Psoas muscle (tissue), 8 donors: ENCODE measurements around the gene MET. TPM values are rescaled to one million over a fixed set of nuclear protein-coding genes. Genes with fewer than 3 reads are reported as not detected.

ENCODE experiments used
- ATAC-seq, 4 donors: fragments of 200-7000 bp; cut with Tn5 transposase; one replicate each; pipeline ENCODE4 v1.9.1; 2020; ENCODE audit warnings: moderate library complexity in 3 of 4, mild to moderate bottlenecking in 2 of 4
- DNase-seq, 2 donors: peaks; one replicate each; pipeline ENCODE4 v3.0.0-alpha.2; 2020
- H3K27ac ChIP-seq: fragments of 200-600 bp; one replicate; pipeline ENCODE4 v1.8.0; 2022
- H3K27me3 ChIP-seq, 3 donors: fragments of 200-600 bp in 1 of 3; one replicate each; pipeline versions ENCODE4 v1.6.1 to v1.8.0; 2013 to 2022; ENCODE audit warnings: low read length in 2 of 3, mild to moderate bottlenecking in 2 of 3, moderate library complexity in 1 of 3; ENCODE audit not compliant: insufficient read depth in 3 of 3
- H3K36me3 ChIP-seq, 2 donors: fragments of 200-600 bp in 1 of 2; one replicate each; pipeline versions ENCODE4 v1.6.1 to v1.8.0; 2013 to 2022; ENCODE audit warnings: low read depth in 1 of 2, mild to moderate bottlenecking in 1 of 2, moderate library complexity in 1 of 2; ENCODE audit not compliant: insufficient read depth in 1 of 2
- H3K4me1 ChIP-seq: fragments of 200-600 bp; one replicate; pipeline ENCODE4 v1.8.0; 2022
- H3K4me3 ChIP-seq: fragments of 200-600 bp; one replicate; pipeline ENCODE4 v1.8.0; 2022; ENCODE audit warnings: mild to moderate bottlenecking
- H3K9me3 ChIP-seq: fragments of 200-600 bp; one replicate; pipeline ENCODE4 v1.8.0; 2022
- WGBS, 3 donors: extraction: QIAGEN DNeasy Blood & Tissue Kit; methylation state at CpG; one replicate each; pipeline versions ENCODE4 v1.1.6 to v1.1.7; 2013; 5-methylcytosine and 5-hydroxymethylcytosine counted together
- intact Hi-C, 2 donors: fragments of 100-400 bp; cut with DNase I; formaldehyde crosslinking; loops; one replicate each; pipeline versions ENCODE4 v1.11.0 to v1.14.2; 2022
- polyA plus RNA-seq, 3 donors: library from polyadenylated mRNA; stranded (reverse); fragments of 200-250 nt; gene quantifications; one replicate each; pipeline ENCODE4 v1.2.3, GENCODE V29; 2013
- total RNA-seq, 4 donors: library from RNA; stranded (reverse); fragmentation: NEBNext Ultra II Directional in 2 of 4; extraction: Animal tissue kit (Norgen Biotek cat#: 25700) in 2 of 4; gene quantifications; one replicate each; pipeline versions ENCODE4 v1.2.1 to v1.2.4, GENCODE V29; 2021 to 2023
- TF ChIP-seq, protein P1 (sequence below): fragments of 200-600 bp; IDR thresholded peaks from one replicate; pipeline ENCODE4 v1.8.0; 2022; ENCODE audit warnings: antibody characterized with exemption
- donor health status: healthy with polysubstance abuse.
- donor health status: DM: no; HTN: no; CAD: no; lungs with moderate emphysema.
- donor health status: Bipolar disorder and iron deficiency.
- donor health status: healthy.
- donor health status: DM: yes; HTN: yes; CAD: no.
- donor health status: DM: no; HTN: no; CAD: no.
- donor health status: DM: no; HTN: no; CAD: no.
- donor health status: DM: yes; HTN: yes; CAD: no.

MET gene
- total and polyA plus RNA-seq, 7 donors: 5.9 to 84.1 (median 23.2) TPM

DNA sequence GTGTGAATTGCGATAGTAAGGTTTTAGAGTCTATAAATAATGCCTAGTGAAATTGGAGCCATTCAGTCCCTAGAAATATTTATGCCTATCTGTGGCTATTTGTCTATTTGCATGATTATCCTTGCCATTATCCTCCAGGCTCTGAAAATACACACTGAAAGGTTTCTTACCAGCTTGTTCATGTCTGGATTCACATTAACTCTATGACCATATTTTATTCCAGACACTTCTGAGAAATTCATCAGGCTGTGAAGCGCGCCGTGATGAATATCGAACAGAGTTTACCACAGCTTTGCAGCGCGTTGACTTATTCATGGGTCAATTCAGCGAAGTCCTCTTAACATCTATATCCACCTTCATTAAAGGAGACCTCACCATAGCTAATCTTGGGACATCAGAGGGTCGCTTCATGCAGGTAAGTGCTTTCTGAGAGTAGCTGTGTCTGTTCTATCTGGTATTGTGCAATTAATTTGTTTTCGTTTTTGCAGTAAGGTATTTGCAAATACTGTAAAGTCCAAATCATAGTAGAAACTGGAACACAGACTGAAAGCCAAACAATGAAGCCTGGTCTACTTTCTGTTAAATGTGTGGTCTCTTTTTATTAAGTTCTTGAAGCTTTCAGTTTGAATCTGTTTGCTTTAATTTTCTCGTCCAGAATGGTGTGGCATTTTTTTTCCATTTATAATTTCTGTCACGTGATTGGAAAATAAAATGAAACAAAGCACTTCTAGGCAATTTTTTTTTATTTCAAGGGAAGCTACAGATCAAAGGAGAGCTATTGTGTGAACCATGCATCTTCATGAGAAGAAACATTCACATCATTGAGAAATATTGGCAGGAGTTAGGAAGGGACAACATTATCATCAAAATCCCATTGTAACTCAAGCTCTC is 59.7 kb downstream of the MET start:
- Histone ChIP-seq H3K4me3 (no peak overlapping the region), H3K9me3 (no peaks in the 10 kb centered on the region), H3K27me3 (no peaks in the 10 kb centered on the region), H3K4me1 (peaks cover 48% of the 10 kb centered on the region), H3K36me3 (peaks cover 0 to 3% of the 10 kb centered on the region in 2 donors), H3K27ac (peak overlapping the region; percentile 10)
- WGBS, 3 donors: 39 to 64% (median 44%) methylated on average over 12 of the region's 12 CpGs
- DNase-seq: no peak
- no peak for ATAC-seq
- intact Hi-C loops: loop anchor here in 1 of 2 donors (5.0 kb wide), 1 partner anchor 46 kb away; no protein-coding TSS in a partner anchor
- TF ChIP-seq, protein P1, sequence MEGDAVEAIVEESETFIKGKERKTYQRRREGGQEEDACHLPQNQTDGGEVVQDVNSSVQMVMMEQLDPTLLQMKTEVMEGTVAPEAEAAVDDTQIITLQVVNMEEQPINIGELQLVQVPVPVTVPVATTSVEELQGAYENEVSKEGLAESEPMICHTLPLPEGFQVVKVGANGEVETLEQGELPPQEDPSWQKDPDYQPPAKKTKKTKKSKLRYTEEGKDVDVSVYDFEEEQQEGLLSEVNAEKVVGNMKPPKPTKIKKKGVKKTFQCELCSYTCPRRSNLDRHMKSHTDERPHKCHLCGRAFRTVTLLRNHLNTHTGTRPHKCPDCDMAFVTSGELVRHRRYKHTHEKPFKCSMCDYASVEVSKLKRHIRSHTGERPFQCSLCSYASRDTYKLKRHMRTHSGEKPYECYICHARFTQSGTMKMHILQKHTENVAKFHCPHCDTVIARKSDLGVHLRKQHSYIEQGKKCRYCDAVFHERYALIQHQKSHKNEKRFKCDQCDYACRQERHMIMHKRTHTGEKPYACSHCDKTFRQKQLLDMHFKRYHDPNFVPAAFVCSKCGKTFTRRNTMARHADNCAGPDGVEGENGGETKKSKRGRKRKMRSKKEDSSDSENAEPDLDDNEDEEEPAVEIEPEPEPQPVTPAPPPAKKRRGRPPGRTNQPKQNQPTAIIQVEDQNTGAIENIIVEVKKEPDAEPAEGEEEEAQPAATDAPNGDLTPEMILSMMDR: no peak

DNA sequence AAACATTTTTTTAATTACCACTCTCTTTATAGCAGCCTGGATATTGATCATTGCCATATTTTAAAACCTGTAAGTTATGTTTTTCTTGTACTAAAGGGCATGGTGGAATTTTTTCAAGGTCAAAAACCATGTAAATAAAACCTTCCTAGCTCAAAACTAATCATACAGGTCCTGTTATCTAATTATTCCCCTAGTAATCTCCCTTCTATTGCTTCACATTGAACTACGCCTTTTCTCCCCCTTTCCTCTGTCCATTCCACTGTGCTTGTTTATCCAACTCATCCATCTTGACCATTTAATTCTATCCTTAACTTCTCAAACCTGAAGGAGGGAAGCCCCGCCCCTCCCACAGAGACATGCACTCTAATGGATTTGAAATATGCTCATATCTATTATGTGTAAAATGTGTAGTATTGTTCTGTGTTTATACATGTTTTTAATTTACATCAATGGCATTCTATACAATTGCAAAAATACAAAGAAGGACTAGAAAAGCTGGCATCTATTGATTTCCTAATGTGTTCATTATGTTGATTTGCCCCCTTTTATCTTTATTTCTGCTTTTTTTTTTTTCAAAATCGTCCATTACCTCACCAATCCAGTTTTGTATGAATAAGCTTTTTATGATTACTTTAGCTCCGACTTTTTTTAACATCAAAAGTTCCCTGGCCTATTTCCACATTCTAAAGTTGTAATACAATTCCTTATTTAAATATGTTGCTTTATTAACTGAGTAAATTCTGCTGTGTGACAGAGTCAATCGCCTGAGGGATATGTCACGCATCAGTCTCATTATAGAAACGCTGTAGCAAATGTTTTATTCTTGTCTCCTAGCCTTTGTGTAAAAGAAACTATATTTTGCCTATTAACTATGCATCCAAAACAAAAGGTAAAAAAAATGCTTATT is 61.0 kb downstream of the MET start:
- 70 to 83% (median 74%) methylated on average over 7 of the region's 7 CpGs for WGBS, 3 donors
- Histone ChIP-seq H3K9me3 (no peaks in the 10 kb centered on the region), H3K4me3 (no peak overlapping the region), H3K4me1 (peaks cover 45% of the 10 kb centered on the region), H3K36me3 (peaks cover 0 to 3% of the 10 kb centered on the region in 2 donors), H3K27me3 (no peaks in the 10 kb centered on the region), H3K27ac (peak overlapping the region; percentile 47)
- TF ChIP-seq, protein P1: no peak
- ATAC-seq (no peak), DNase-seq (no peak)
- intact Hi-C loops: loop anchor here in 1 of 2 donors (5.0 kb wide), 1 partner anchor 44 kb away; no protein-coding TSS in a partner anchor

DNA sequence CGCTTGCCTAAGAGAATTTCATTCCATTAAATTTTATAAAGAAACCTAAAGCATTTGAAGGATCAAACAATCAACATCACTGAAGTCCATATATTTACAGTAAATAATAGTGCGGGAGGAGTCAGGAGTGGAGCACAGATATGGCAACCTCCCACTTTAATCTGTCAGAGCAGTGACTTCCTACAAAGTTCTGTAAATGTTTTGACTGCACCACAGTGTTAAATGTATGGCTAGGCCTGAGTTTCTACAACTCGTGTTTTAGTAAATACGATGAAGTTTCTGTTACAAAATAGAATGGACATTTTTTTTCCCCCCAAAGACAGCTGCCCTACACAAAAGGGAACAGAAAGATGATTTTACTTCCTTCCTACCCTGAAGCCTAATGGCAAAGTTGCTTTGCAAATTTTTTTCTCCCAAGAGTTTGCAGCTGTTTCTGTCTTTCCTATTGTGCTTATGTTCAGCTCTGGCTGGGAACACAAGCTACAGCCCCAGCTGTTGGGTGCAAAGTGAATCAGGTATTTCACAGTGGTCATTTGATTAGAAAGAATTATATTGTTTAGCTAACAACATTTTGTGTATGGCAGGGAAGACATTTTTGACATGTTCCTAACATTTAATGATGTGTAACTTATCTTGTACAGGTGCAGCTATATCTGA is 62.1 kb downstream of the MET start:
- Histone ChIP-seq H3K36me3 (peaks cover 0 to 3% of the 10 kb centered on the region in 2 donors), H3K9me3 (no peaks in the 10 kb centered on the region), H3K27ac (peak overlapping the region; percentile 47), H3K27me3 (no peaks in the 10 kb centered on the region), H3K4me1 (peaks cover 50% of the 10 kb centered on the region), H3K4me3 (no peak overlapping the region)
- intact Hi-C loops: loop anchor here in 1 of 2 donors (5.0 kb wide), 1 partner anchor 43 kb away; no protein-coding TSS in a partner anchor
- ATAC-seq (peak in 2 of 4 donors; percentile 38 to 48), DNase-seq (no peak)
- WGBS, 3 donors: 18 to 27% (median 25%) methylated on average over 4 of the region's 4 CpGs
- TF ChIP-seq, protein P1: no peak

DNA sequence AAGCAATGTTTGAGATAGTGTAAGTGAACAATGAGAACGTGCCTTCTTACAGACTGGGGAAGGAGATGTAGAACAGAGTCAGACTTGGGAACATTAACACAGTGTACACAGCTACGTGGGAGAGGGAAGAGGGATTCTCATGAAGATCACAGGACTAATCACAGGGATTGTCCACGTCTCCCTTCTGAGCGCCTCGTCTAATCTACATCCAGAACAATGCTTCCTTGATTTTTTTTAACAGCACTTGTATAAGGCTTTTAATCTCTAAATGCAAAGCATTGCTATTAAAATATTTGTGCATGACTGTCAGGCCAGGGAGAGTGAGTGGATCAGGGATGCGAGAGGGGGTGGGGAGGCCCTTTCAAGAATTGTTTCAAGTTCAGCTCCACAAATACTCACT is 62.7 kb downstream of the MET start:
- intact Hi-C loops: loop anchor here in 1 of 2 donors (5.0 kb wide), 1 partner anchor 43 kb away; no protein-coding TSS in a partner anchor

More for the DNA sequence above, 62.7 kb downstream of the MET start:
- no peak for DNase-seq
- TF ChIP-seq, protein P1: no peak
- H3K27me3 ChIP-seq: no peaks in the 10 kb centered on the region
- H3K27ac ChIP-seq: no peak overlapping the region
- peaks cover under 1 to 3% of the 10 kb centered on the region in 2 donors for H3K36me3 ChIP-seq
- H3K4me3 ChIP-seq: no peak overlapping the region
- H3K4me1 ChIP-seq: peaks cover 50% of the 10 kb centered on the region
- no peak for ATAC-seq
- no peaks in the 10 kb centered on the region for H3K9me3 ChIP-seq
- 62 to 74% (median 72%) methylated on average over 6 of the region's 6 CpGs for WGBS, 3 donors
